Measurements from ENCODE around the gene SESN3. TPM values are rescaled to one million over a fixed set of nuclear protein-coding genes. Genes with fewer than 3 reads are reported as not detected.
"Not testable (repeated sequence)": the region's sequence is repeated elsewhere in the genome, so short reads cannot be mapped to it uniquely, and the experiment has no call there.

The SESN3 gene, protein sequence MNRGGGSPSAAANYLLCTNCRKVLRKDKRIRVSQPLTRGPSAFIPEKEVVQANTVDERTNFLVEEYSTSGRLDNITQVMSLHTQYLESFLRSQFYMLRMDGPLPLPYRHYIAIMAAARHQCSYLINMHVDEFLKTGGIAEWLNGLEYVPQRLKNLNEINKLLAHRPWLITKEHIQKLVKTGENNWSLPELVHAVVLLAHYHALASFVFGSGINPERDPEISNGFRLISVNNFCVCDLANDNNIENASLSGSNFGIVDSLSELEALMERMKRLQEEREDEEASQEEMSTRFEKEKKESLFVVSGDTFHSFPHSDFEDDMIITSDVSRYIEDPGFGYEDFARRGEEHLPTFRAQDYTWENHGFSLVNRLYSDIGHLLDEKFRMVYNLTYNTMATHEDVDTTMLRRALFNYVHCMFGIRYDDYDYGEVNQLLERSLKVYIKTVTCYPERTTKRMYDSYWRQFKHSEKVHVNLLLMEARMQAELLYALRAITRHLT
- total RNA-seq, result 23.4 TPM

DNA sequence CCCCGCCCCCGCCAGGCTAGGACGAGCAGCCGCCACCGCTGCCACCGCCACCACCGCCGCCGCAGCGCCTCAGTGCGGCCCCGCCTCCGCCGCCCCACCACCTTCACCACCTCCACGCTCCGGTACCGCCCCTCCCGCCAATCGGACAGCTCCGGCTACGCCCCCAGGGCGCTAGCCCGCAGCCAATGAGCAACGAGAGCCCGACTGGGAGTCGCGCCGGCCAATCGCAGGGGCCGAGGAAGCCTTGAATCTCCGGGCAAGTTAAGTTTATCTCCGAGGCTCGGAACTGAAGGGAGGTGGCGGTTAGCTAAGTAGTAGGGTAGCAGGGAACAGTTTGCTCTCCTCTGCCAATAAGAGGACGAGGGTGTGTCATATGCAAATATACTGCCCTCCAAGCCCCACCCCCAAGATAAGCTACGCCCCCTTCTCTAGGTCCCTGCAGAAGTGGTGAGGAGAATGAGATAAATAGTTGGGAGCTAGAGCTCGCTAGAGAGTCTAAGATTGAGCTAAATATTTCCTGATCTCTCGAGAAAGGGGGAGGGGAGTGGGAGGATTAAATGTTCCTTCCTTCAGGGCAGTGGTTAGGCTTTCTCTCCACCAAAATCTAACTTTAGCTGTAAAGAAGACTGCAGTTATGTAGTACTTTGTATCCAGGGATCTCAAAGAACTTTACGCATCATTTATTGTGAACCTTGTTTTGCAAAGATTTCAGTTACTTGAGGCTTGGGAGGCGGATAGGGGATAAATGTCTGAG, at the start of gene SESN3:
SESN3 (minus strand) TSS at position 76 of the 754 bp plus-strand sequence. CDS start 342 bp downstream, outside the sequence.
- peak; percentile 91 to 99 (median 99) for DNase-seq (ENCODE audit: low read depth in 2 of 3, low spot score in 2 of 3)

DNA sequence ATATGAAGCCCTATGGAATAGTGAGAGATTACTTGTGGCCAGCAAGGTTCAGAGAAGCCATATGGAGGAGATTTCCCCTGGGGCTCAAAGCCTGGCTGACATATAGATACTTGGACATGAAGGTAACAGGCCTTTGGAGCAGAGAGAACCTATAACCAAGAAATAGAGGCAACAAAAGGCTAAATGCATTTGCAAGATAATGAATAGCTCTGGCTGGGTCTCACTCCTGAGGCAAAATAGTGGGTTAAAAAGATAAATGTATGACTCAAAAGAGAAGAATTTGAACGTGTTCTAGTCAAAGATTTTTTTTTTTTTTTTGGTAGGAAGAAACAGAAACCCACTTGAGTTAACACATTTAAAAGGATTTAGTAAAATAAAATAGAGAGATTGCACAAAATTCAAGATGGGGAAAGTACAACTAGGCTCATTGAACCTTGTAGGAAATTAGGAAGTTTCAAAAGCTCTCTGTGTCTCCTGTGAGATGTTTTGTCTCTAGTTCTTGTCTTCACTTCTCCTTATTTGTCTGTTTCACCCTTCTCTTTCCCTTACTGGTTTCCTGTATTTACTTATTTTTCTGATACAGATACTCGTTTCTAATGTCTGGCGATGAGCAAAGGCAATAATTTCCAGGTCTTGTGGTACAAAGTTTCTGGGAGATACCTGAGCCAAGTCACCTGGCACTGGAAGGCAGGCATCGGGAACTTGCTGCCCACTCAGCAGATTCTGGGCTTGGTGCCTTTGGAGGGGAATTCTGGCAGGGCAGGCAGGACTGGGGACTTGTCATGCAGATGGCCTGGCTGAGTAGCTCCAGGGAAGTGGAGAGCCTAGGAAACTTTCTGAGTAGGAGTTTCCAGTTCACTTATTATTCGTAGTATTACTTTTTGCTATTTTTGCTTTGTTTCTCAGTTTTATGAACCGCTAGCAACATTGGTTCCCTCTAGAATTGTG, 49.2 kb upstream of the SESN3 start:
- no peak for DNase-seq (ENCODE audit: low read depth in 2 of 3, low spot score in 2 of 3)

DNA sequence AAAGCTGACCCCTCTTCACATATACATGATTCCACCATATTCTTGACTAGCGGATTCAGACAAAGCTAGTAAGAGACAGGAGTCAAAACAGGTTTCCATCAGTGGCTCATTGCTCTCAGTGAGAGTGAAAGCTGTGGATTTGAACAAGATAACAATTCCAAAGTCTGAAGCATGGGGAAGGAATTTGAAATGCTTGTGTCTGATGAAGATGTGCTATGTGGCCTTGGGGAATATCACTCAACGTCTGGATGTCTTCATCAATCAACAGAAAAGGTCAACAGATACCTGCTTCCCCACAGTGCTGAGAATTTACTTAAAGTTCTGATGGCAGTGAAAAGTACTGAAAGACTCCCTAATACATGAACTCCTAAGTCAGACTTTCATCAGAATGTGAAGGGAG, 46.9 kb upstream of the SESN3 start:
- no peak for DNase-seq (ENCODE audit: low read depth in 2 of 3, low spot score in 2 of 3)

DNA sequence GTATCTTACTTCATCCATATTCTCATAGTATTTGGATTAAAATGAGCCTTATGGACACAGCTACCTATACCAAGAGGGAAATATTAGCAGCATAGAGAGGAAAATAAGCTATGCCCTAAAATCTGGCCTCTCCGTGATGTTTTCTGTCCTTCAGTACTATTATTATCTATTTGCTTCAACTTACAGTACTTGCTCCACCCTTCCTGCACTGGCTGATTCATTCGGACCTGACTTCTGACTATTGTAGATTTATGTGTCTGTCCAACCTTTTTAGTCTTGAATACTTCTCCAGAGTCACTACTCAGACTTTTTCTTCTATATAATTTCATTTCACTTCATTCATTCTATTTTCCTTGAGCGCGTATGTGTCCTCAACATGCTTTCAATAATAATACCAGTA, 45.1 kb upstream of the SESN3 start:
- no peak for DNase-seq (ENCODE audit: low read depth in 2 of 3, low spot score in 2 of 3)

DNA sequence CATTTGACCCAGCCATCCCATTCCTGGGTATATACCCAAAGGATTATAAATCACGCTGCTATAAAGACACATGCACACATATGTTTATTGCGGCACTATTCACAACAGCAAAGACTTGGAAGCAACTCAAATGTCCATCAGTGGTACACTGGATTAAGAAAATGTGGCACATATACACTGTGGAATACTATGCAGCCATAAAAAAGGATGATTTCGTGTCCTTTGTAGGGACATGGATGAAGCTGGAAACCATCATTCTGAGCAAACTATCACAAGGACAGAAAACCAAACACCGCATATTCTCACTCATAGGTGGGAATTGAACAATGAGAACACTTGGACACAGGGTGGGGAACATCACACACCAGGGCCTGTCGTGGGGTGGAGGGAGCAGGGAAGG, 42.6 kb upstream of the SESN3 start:
- DNase-seq (ENCODE audit: low read depth in 2 of 3, low spot score in 2 of 3), result not testable (repeated sequence)

DNA sequence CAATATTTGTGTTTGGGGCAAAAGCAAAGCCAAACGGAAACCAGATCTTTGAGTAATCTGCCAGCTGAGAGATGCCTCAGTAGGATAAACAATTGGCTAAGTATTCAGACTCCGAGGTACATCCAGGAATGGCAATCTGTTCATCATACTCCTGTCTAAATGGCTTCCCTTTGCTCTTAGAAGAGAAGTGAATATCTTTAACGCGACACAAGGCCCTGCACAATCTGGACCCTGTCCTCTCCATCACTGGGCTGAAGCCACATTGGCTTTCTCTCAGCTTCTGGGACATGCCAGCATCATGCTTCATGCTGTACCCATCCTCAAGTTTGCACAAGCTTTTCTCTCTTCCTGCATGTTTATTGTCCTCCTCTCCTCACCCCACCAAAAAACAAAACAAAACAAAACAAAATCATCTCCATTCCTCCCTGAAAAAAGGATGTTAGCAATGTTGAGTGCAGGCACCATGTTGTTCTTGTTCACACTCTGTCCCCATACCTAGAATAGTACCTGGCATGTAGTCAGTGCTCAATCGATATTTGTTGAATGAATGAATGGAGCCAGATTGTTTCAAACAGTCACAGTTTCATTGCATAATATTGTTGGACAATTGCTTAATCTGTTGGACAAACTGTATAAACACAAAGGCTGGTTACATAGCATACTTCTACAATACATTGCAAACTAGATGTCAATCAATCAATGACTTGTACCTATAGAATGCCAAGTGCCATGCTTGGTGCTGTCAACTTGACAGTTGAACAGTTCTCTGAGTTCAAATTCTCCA, 38.2 kb upstream of the SESN3 start:
- DNase-seq (ENCODE audit: low read depth in 2 of 3, low spot score in 2 of 3), result no peak

DNA sequence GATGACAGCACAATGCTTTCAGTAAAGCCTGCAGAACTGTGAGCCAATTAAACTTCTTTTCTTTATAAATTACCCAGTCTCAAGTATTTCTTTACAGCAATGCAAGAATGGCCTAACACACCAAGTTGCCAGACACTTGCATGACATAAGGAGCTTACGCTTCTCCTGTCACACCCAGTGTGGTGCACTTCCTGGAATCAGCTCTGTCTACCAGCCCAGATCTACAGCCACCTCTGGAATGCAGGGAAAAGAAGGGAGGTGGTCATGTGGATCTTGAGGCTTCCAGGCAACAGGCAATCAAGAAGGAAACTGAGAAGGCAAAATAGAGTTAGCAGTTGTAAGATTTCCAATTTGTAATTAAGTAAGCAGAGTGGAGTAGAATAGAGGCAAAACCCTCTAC, 37.4 kb upstream of the SESN3 start:
- DNase-seq (ENCODE audit: low read depth in 2 of 3, low spot score in 2 of 3), result no peak

DNA sequence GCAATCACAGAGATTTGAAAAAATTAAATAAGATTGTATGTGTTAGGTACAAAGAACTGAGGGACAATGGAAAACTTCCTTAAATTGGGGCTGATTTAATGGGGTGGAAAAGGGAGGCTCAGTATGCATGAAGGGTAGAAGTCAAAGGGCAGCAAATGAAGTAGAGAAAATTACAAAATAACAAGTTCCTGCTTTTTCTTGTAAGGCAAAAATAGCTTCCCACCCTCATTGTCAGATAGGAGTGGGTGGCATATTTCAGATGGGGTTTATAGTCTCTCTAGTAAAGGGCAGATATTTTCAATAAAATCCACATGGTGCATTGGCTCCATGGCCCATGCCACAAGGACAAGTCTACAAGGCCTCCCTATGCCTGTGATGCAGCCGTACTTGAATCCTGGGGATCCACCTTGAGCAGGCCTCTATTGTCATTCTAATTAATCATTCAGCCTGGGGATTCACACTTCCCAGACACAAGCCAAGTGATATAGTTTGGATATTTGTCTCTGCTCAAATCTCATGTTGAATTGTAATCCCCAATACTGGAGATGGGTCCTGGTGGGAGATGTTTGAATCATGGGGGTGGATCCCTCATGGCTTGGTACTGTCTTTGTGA, 36.7 kb upstream of the SESN3 start:
- DNase-seq (ENCODE audit: low read depth in 2 of 3, low spot score in 2 of 3), result no peak

DNA sequence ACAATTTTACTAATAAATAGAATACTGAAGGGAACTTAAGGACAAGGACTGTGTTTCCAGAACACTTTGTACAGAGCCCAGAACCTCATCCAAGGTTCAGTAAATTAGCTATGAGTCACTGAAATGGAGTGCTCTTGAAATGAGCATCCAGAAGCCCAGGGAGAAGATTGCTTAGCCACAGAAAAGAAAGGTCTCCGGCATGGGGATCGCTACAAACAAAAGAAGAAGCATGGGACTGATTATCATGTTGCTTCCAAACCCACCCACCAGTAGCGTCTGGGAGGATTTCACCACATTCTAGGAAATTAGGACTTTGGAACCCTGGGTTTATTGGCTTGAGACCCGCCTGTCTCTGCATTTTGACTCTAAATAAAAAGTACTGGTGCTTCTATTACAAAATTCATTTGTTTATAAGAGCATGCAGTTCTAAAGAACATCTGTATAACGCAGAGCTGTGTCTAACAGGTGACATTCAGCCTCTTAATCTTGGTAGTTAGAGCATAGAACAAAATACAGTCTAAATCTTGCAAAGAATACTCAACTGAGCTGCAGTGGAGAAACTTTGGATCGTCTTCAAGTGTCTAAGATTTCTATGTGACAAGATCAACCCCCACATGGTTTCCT, 35.9 kb upstream of the SESN3 start:
- DNase-seq (ENCODE audit: low read depth in 2 of 3, low spot score in 2 of 3), result no peak

DNA sequence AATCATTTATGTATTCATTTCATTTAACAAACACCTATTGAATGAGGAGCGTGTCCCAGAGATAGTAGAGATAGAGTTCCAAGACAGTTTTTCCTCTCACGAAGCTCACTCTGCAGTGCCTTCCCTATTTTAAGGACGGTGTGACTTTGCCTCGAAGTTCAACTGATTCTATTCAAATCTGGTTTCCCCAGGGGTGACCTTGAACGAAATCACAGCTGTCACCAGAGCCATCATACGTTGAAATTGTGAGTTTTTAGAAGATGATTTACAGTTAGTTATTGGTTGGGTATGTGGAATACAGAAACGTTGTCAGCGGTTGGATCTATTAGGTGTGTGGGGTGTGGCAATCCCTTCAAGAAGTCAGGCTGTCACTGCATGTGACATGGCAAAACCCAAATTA, 33.9 kb upstream of the SESN3 start:
- DNase-seq (ENCODE audit: low read depth in 2 of 3, low spot score in 2 of 3), result no peak

DNA sequence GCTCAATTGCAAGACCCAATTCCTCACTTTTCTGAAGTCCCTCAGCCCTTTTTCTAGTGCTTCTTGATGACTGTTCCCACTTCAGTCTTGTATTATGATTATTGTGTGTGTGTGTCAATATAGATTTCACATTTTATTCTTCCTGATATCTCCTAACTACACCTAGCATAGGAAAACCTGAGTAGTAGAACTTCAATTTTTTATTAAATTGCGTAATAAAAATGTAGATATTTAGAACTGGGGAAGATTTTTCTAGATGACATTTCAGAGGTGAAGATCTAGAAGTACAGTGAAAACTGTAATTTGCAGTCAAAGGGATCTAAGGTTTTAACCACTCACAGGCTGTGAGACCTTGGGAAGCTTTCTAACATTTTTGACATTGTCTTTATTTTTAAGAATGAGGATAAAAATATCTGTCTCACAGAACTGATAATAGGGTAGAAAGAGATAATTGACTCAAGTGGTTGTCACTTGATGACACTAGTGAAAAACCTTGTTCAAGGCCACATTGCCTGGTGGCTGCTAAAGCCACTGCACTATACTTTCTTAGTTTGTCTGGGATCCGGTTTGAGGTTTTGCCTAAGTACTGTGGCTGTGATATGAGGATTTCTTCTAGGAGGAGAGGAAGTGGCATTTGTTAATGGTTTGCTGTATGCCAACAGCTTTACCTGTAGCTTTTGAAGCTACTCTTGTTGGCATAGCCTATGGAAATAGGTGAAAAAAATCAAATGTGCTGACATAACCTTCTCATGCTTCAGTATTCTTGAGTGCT, 32.2 kb upstream of the SESN3 start:
- peak in 2 of 3 donors; percentile 22 to 43 for DNase-seq (ENCODE audit: low read depth in 2 of 3, low spot score in 2 of 3)

DNA sequence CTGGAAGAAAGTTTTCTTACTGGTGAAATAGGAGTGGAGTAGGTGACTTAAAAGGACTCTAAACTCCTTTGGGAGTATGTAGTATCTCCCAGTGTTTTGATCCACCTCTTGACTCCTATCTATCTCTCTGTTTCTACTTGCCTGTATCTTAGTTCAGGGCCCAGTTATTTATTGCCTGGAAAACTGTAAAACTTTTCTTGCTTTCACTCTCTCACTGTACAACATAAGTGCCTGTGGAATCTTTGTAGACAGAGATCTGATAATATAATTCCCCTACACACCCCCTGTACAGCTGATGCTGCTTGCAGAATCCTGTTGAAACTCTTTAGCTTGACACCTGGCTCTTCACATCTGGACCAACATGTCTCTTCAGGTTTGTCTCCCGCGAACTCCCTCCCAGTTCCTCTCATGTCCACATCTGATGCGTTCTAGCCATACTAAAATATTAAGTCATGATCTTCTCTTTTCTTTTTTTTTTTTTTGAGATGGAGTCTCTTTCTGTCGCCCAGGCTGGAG, 26.5 kb upstream of the SESN3 start:
- no peak for DNase-seq (ENCODE audit: low read depth in 2 of 3, low spot score in 2 of 3)

DNA sequence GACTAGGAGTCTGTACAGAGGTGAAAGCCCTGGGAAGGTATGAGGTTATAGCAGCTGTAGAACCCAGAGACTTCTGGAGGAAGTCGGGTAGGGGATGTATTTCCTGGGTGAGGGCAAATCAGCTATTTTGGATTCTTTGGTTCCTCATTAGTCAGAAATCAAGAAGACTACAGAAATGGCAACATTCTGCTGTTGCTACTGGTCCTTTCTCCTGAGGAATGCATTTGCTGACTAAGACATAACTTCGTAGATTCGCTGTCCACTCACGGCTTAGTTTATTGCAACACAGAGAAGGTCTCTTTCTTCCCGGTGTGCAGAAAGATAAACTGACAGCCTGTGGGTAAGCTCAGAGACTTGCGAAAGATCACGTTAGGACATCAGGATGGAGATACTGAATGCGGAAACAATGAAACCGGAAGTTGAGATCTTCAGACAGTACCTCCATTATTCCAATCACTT, 25.3 kb upstream of the SESN3 start:
- no peak for DNase-seq (ENCODE audit: low read depth in 2 of 3, low spot score in 2 of 3)

DNA sequence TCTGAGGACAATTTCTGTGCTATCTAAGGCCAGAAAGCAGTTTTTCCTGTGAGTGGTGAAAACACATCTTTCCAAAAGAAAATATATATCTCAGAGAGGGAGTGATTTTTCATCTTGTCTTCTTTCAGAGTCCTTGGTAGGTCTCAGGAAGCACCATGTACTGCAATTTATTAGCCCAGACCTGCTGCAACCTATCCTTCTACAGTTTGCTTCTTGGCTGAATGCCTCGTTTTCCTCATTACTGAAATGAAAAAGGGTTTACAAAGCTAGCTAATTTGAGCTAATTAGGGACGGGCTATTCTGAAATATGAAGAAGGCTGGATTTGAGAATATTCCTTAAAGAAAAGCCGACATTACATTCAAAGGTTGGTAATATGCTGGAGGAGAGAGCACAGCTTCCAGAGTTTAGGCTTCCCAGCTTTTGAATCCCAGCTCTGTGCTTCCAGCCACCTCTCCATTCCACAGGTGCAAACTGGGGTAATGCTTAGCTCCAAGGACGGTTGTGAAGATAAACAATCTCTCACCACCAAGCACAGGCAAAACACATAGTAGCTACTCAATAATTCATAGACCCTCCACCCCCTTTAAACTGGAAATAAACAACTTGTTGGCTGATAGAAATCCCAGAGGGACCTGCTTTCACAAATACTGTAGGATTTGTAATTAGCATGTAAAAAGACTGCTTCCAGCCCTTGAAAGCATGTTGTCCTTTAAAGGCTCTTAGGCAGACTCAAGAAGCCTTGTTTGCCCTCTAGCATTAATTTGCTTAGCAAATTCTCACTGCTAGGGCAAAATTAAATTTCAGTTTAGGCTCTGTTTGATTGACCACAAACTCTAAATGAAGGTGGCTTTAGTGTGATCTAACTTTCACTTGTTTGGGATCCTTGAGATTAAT, 24.5 kb upstream of the SESN3 start:
- DNase-seq (ENCODE audit: low read depth in 2 of 3, low spot score in 2 of 3), result no peak

DNA sequence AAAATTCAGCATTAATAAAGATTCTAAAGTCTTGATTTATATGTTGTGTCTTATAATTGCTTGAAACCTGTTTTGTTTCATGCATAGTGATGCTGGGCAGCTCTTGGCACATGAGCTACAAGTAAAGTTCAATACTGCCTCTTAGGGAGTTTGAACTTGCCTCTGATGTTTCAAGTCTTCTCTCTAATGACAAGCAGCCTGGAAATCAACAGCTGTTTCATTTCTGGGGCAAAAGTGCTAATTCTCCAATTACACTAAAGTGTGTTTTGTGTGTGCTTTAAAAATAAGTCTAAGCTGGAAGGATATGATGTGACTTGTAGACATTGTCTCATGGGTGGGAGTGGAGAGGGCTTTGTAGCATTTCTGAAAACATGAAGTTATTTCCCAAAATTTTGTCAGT, 23.7 kb upstream of the SESN3 start:
- no peak for DNase-seq (ENCODE audit: low read depth in 2 of 3, low spot score in 2 of 3)

DNA sequence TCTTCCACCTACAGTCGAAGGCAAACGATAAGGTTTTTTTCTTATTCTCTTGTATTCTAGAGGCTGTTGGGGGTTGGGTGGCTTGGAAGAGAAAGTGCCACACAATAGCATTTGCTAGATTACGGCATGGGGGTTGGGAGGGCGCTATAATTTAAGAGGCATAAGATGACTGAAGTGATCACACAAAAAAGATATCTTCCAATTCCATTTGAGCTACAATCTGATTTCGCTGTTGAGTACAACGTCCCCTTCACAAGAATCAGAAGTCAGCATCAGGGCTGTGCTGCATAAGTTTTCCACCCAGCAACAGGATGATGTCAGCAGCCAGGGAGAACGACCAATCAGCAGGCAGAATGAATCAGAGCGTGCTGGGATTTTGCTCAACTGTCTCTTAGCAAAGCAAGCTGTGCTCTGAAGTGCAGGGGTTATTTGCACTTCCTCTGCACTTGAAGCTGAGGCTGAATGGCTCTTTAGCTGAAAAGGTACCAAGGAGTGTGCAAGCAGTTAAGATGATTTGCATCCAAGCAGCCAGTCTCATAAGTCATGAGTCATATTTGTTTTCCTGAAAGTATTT, 23.2 kb upstream of the SESN3 start:
- peak; percentile 54 to 94 (median 88) for DNase-seq (ENCODE audit: low read depth in 2 of 3, low spot score in 2 of 3)

DNA sequence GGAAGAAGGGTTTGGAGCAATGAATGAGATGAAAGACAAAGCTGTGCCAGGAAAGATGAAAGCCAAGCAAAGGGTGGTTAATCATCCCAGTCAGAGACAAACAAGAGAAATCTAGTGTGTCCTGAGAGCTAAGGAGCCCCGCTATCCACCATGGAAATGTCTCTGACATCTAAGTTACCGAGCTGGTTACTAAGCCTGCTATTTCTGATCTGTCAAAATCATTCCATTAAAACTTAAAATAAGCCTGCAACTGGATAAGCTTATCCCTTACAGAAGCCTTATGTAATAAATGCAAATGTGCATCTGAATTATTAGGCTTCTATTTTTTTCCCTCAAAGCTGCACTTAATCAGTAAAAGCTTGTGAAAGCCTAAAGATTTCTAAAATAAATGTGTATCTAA, 22.1 kb upstream of the SESN3 start:
- DNase-seq (ENCODE audit: low read depth in 2 of 3, low spot score in 2 of 3), result no peak

Measured in hematopoietic multipotent progenitor cell (in vitro differentiated cells).